HG03196 (cell line): ENCODE results near the gene CDH1.

Experiments used
- ATAC-seq: cut with Tn5 transposase; IDR thresholded peaks from one replicate; pipeline ENCODE4 v1.9.1; 2021; ENCODE audit not compliant: unreplicated experiment

The CDH1 gene

GRCh38 chr16:68760671-68761275, 23.7 kb downstream of the CDH1 start:
- ATAC-seq, result peak; percentile 61

GRCh38 chr16:68762996-68763756, 26.1 kb downstream of the CDH1 start:
- no peak for ATAC-seq

GRCh38 chr16:68764862-68765261, 27.8 kb downstream of the CDH1 start:
- ATAC-seq, result no peak

- no peak for ATAC-seq
These were observed 30.5 kb downstream of the CDH1 start for GRCh38 chr16:68767581-68767980.

- no peak for ATAC-seq
These were observed 31.1 kb downstream of the CDH1 start for GRCh38 chr16:68768175-68768574.

- ATAC-seq, result no peak
These were observed 31.7 kb downstream of the CDH1 start for GRCh38 chr16:68768771-68769170.

GRCh38 chr16:68770671-68771070, 33.6 kb downstream of the CDH1 start:
- no peak for ATAC-seq

- no peak for ATAC-seq
These were observed 35.1 kb downstream of the CDH1 start for GRCh38 chr16:68772030-68772681.

- ATAC-seq, result no peak
These were observed 35.8 kb downstream of the CDH1 start for GRCh38 chr16:68772871-68773270.

- ATAC-seq, result no peak
These were observed 38.0 kb downstream of the CDH1 start for GRCh38 chr16:68774982-68775634.

- peak; percentile 73 for ATAC-seq
These were observed 39.9 kb downstream of the CDH1 start for GRCh38 chr16:68776821-68777485.

- no peak for ATAC-seq
These were observed 41.6 kb downstream of the CDH1 start for GRCh38 chr16:68778551-68779231.

- ATAC-seq, result no peak
These were observed 42.8 kb downstream of the CDH1 start for GRCh38 chr16:68779891-68780290.

GRCh38 chr16:68781784-68782183, 44.7 kb downstream of the CDH1 start:
- no peak for ATAC-seq

- ATAC-seq, result no peak
These were observed 45.4 kb downstream of the CDH1 start for GRCh38 chr16:68782198-68783174.

- no peak for ATAC-seq
These were observed 47.1 kb downstream of the CDH1 start for GRCh38 chr16:68784226-68784625.

- no peak for ATAC-seq
These were observed 47.6 kb downstream of the CDH1 start for GRCh38 chr16:68784721-68785120.

- ATAC-seq, result no peak
These were observed 48.6 kb downstream of the CDH1 start for GRCh38 chr16:68785715-68786114.

- no peak for ATAC-seq
These were observed 49.8 kb downstream of the CDH1 start for GRCh38 chr16:68786685-68787418.
